ENCODE results near the gene FOXL1. TPM values are rescaled to one million over a fixed set of nuclear protein-coding genes. Genes with fewer than 3 reads are reported as not detected.

The FOXL1 gene
- total RNA-seq, 1 experiment from 2014 or later: 5.0 TPM

DNA sequence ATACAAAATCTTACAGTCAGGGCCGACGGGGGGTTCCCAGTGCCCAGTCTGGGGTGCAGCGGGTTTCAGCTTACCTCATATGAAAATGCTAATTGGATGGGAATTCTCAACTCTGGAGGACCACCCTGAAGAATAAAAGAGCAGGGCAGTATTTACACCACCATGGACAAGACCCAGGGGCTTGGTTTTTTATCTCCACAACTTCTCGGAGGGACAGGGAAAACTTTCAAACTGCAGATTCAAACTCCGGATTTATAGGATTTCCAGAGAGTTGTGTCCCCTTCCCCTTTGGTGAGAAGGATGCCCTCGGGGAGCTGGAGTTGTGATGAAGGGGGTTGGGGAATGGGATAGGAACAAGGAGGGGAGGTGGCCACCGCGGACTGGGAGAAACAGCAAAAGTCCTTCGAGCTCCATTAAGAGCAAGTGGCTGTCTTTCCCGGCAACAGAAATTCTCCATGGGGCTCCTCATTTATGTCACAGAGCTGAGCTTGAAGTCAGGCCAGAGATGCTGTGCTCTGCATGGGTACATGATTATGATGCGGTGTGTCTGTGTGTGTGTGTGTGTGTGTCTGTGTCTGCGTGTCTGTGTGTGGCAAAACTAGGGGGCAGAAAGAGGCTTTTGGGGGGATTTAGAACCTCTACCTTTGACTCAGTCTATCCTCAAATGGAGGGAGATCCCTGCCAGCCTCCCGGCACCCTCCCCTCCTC, 15.7 kb downstream of the FOXL1 start:
- in situ Hi-C loops (cut with HindIII; ENCODE audit: low pct_unique_long_range_greater_than_20kb, low sequenced_read_pairs): no loop called here
- no peak for DNase-seq (ENCODE audit: low read depth)

DNA sequence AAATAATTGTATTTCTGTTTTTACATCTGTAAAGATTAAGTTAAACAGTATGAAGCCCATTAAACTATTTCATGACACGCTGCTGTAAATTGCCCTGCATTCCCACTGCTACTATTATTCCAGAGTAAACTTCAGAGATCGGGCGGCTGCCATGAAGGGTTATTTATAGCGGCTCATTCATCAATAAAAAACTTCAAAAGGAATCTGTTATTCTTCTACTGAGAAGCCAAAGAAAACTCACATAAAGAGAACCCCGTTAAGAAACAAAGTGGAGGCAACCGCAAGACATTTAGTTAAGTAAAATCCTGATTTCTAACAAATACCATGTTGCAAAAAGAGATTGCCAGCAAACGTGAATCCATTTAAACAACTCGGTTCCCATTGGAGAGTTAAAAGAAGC, 16.4 kb downstream of the FOXL1 start:
- no peak for DNase-seq (ENCODE audit: low read depth)
- in situ Hi-C loops (cut with HindIII; ENCODE audit: low pct_unique_long_range_greater_than_20kb, low sequenced_read_pairs): no loop called here

DNA sequence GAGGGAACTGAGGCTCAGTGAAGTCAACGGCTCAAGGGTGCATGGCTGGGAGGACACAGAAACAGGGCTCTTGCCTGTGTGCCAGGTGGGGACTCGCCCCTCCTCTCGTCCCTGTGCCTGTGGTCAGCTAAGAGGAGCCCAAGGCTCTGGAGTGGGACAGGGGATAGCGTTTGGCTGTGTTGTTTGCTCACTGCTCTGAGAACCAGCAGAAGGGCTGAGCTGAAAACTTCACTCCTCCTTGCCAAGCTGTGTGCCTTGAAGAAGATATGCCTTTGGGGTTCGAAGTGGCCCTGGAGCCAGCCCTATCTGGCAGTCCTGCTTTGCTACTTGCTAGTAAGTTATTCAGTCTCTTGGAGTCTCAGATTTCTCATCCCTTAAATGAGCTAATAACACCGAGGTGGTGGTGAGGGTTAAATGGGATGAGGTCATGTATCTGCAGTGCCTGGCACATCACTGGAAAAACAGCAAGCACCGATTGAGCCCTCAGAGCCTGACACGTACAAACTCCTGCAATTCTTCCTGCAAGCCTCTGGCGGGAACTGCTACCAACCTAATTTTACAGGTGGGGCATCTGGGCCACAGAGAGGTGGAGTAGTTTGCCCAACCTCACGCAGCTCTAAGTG, 17.7 kb downstream of the FOXL1 start:
- in situ Hi-C loops (cut with HindIII; ENCODE audit: low pct_unique_long_range_greater_than_20kb, low sequenced_read_pairs): no loop called here
- no peak for DNase-seq (ENCODE audit: low read depth)

DNA sequence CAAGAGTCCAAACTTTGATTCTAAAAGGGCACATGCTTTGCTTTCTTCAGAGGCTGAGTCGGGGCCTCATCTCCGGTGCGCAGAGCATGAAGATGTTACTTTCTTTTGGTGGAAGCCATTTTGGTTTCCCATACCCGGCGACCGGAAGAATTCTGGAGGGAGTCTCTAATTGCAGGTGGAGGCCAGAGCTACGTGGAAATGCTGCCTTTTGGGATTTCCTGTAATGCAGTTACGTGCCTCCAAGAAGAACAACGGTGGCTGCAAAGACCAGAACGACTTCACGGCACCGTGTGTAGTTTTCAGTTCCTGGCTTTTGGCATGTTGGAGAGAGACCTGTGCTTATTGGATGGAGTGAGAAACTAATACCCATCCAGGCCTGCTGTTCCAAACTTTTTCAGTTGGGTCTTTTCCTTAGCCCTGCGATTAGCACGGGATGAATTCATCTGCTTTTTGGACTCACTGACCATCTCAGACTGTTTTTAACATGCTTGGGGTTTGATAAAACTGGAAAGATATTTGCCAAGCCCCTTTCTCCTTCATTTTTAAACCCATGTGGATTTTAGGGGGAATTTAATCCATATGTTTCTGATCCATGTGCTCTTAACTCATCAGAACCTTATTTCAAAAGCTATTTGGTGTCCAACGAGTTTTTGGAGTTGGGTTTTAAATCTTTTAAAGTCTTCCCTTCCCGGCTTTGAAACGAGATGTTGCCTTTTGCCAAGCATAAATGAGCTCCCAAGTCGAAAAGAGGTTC, 19.0 kb downstream of the FOXL1 start:
- in situ Hi-C loops (cut with HindIII; ENCODE audit: low pct_unique_long_range_greater_than_20kb, low sequenced_read_pairs): no loop called here
- no peak for DNase-seq (ENCODE audit: low read depth)

DNA sequence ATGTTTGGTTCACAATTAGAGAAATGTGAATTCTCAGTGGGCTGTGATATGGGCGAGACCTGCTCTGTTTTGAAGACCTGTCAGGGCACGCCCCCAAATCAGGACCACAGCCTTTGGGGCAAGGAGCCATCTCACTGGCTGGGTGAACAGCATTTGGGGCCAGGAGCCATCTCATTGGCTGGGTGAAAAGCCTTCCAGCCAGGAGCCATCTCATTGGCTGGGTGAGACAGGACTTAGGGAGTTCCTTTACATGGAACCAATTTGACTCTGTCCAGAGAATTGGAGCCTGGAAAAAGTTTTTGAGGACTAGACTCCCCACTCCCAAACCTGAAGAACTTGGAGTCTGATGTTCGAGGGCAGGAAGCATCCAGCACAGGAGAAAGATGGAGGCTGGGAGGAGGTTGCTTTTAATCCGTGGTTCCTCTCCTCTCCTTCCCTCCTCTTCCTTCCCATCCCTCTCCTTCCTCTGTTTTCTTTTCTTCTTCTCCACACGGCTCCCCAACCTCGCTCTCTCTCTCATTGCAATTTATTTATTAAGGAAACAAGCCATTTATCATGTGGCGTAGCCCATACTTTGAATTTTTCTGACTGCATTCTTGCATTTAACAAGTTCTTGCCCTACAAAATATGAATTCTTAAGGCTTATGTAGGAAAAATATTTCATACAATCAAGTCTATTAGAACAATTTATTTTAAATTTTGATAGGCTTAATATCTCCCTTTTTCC, 19.7 kb downstream of the FOXL1 start:
- no peak for DNase-seq (ENCODE audit: low read depth)
- in situ Hi-C loops (cut with HindIII; ENCODE audit: low pct_unique_long_range_greater_than_20kb, low sequenced_read_pairs): no loop called here

DNA sequence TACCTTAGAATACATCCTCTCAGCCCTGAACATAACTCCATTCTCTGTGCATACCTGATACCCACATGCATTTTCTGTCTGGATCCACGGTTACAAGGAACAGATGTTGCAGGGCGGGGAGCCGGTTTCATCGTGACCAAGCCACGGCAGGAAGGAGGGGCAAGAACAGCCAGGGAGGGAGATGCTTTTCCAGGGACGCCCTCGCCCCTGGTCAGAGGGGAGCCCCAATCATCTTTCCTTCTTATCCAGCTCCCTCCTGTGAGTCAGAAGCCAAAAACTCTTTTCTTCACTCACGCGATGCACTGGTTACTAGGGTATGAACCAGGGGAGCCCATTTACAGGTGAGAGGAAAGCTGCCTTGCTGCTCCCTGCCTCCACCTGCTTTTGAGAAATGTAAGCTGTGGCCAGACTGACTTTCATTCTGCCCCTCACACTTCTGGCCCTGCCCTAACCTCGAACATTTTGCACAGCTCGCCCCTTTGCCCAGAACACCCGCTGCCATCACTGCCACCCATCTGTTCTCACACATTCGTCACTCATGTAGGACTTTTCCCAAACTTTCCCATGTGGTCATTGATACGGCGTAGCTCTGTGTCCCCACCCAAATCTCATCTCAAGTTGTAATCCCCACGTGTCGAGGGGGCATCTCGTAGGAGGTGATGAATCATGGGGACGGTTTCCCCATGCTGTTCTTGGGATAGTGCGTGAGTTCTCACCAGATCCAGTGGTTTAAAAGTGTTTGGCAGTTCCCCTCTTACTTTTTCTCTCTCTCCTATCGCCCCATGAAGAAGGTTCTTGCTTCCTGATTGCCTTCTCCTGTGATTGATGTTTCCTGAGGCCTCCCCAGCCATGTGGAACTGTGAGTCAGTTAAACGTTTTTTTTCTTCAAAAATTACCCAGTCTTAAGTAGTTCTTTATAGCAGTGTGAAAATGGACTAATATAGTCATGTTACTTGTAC, 20.5 kb downstream of the FOXL1 start:
- DNase-seq (ENCODE audit: low read depth): no peak
- in situ Hi-C loops (cut with HindIII; ENCODE audit: low pct_unique_long_range_greater_than_20kb, low sequenced_read_pairs): no loop called here

DNA sequence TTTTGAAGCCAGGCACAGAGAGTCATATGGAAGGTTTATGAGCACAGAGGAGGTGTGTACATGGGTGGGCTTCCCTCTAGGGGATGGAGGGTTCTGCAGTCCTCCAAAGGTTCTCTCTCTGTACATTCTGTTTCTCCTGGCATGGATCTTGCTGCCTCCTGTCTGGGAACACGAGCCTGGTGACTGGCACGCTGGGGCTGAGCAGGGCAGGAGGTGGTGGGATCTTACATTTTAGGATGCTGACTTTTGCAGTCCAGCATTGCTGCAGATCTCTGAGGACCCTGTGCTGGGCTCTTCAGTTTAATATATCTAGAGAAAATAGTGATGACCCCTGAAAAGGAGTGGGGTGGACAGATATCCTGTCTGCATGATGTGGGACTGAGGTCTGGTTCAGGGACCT, 23.0 kb downstream of the FOXL1 start:
- in situ Hi-C loops (cut with HindIII; ENCODE audit: low pct_unique_long_range_greater_than_20kb, low sequenced_read_pairs): no loop called here
- DNase-seq (ENCODE audit: low read depth): no peak

DNA sequence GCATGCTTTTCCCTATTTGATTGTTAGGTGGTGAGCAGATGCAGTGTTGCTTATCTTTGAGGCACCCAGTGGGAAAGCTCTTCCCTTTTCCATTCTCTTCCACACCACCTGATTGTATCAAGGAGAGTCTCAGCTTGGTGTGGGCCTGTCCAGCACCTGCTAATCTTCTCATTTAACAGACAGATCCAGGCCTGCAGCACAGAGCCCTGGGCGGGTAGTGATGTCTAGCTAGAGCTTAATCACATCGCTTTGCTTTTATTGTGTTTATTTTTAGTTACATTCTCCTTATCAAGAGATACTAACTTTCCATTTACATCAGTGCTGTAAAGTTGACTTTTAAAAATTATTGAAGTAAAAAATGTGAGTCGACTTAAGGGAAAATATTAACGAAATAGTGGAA, 24.2 kb downstream of the FOXL1 start:
- in situ Hi-C loops (cut with HindIII; ENCODE audit: low pct_unique_long_range_greater_than_20kb, low sequenced_read_pairs): no loop called here
- no peak for DNase-seq (ENCODE audit: low read depth)

DNA sequence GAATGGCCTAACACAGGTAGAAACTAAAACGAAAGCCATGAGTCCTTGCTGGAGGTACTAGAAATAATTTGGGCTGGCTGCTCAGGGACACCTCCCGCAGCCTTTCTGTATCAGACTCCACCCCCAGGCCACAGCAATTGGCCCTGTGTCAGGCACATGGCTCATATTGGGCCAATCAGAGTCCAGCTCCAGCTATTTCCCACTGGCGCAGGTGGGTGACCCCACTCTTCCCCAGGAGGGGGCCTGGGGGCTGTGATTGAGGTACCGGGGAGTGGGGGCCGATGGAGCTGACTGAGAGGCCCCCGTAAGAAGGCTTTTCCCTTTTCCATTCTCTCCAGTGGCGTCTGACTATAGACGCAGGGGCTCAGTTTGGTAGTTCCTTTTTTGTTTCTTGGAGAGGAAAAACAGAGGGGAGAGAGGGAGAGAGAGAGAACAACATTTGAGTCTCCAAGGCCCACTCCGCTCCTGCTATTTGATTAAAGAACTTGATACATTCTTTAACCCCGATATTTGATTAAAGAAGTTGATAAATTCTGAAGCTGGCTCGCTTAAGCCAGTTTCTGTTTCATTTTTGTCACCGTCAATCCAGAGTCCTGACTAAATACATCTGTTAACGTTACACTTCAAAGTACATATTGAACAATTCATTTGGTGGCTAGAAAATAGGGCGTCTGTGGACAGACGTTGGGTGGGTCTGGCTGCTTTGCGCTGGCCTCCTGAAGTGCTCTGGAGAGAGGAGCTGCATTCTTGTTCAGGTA, 26.3 kb downstream of the FOXL1 start:
- in situ Hi-C loops (cut with HindIII; ENCODE audit: low pct_unique_long_range_greater_than_20kb, low sequenced_read_pairs): no loop called here

DNA sequence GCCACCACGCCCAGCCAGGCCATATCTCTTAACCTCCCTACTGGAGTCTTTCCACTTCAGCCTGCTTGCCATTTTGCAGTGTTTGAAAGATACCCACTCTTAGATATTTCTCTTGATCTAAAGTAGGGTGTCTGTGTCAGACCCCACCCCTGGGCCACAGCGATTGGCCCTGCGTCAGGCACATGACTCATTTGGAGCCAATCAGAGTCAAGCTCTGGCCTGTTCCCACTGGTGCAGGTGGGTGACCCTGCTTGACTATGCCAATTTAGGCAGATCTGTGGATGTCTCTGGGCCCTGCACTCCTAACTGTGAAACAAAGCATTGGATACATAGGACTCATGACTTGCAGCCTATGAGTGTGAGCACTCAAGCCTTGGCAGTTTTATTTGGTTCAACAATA, 27.6 kb downstream of the FOXL1 start:
- in situ Hi-C loops (cut with HindIII; ENCODE audit: low pct_unique_long_range_greater_than_20kb, low sequenced_read_pairs): no loop called here

More for the DNA sequence above, 26.3 kb downstream of the FOXL1 start:
- no peak for DNase-seq (ENCODE audit: low read depth)

DNA sequence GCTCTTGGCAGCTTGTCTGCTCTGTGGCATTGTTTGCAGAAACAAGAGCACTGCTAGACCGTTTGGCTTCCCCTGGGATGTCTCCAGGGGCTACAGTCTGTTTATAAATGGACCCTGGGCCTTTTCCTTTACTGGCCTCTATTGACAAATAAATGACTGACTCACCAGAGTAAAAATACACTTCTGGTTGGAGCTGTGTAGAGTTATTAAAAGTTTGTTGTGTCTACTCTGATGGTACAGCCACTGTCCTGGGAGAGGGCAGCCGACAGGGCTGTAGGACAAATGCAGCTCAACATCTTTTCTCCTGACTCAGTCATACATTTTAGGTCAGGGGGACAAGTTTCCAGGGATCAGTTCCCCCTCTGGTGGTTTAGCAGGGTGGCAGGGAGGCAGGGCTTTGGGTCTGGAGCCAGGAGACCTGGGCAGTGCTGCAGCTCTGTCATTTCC, 30.0 kb downstream of the FOXL1 start:
- no peak for DNase-seq (ENCODE audit: low read depth)

More for the DNA sequence above, 27.6 kb downstream of the FOXL1 start:
- DNase-seq (ENCODE audit: low read depth): no peak

DNA sequence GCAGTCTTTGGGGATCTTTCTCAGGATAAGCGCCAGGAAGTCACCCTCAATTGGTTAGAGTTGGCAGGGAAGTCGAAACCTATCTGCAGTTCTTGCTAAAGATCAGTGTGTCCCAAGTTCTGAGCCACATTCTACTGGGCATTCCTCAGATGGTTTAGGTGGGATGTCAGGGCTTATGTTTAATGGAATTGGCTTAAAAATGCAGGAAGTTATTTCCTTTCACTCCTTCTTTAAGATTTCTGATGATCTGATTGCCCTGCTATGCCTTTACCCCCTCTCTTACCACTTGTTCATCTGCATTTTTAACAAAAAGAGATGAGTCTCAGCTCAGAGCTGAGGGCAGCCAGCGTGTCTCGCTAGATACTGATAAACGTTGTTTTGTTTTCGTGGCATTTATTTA, 30.8 kb downstream of the FOXL1 start:
- in situ Hi-C loops (cut with HindIII; ENCODE audit: low pct_unique_long_range_greater_than_20kb, low sequenced_read_pairs): no loop called here

More for the DNA sequence above, 30.0 kb downstream of the FOXL1 start:
- in situ Hi-C loops (cut with HindIII; ENCODE audit: low pct_unique_long_range_greater_than_20kb, low sequenced_read_pairs): no loop called here

DNA sequence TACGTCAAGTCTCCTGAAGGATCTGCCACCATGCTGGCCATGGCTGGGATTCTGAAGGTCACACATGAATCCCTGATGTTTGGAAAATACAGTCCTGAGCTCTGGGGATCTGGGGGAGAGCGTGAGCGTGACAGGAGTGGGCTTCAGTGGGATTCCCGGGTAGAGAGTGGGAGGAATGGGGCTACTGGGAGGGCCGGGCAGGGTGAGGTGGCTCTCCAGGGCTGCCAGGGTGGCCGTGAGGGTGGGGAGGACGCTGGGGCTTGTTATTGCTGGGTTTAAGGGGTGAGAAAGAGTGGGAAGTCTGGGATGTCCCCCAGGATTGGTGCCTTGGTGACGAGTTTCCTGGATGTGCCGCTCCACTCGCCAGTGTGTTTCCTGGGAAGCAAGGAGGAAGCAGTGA, 31.3 kb downstream of the FOXL1 start:
- in situ Hi-C loops (cut with HindIII; ENCODE audit: low pct_unique_long_range_greater_than_20kb, low sequenced_read_pairs): no loop called here
- no peak for DNase-seq (ENCODE audit: low read depth)

More for the DNA sequence above, 30.8 kb downstream of the FOXL1 start:
- peak; percentile 33 for DNase-seq (ENCODE audit: low read depth)

DNA sequence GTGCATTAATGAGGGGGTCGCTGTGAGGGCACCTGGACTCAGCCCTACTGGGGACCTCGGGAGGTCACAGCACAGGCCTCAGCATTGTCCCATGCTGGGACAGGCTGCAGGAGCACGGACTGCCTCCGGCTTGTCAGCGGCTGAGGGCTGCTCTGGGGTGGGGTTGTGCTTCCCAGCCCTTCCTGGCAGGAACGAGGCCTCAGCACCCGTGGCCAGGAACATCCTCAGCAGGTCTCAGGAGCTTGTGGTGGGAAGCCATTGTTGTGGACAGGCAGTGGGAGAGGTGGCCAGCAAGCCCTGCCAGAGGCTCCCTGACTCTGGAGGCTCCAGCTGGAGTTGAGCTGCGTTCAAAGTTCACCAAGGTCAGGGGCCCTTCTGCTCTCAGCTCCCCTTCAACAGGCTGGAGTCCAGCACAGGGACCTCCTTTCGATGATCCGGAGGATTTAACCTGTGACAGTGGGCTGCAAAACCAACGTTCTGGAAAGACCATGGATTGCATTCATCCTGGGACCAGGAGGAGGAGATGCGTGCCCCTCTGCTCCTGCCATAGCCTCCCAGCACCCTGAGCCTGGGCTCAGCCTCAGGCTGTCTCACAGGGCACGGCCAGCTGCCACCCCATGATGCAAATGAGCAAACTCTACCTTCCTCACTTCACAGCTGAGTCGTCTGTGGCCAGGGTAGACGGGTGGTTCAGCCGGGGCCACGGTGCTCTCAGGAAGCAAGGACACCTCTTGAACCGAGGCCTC, 32.6 kb downstream of the FOXL1 start:
- no peak for DNase-seq (ENCODE audit: low read depth)
- in situ Hi-C loops (cut with HindIII; ENCODE audit: low pct_unique_long_range_greater_than_20kb, low sequenced_read_pairs): no loop called here

DNA sequence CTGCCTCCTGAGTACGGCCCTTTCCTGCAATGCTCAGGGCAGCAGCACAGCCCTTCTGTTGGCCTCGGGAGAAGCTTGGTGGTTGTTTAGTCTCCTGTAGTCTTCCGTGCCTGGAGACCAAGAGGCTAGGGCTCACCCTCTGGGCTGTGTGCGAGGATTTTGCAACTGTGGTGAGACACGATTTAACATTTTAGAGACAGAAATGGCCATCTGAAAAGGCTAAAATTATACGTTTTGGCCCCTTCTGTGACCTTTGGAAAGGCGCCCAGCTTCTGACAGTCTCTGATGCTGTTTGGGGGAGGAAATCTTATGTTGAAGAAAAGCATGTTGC, 33.1 kb downstream of the FOXL1 start:
- in situ Hi-C loops (cut with HindIII; ENCODE audit: low pct_unique_long_range_greater_than_20kb, low sequenced_read_pairs): no loop called here

DNA sequence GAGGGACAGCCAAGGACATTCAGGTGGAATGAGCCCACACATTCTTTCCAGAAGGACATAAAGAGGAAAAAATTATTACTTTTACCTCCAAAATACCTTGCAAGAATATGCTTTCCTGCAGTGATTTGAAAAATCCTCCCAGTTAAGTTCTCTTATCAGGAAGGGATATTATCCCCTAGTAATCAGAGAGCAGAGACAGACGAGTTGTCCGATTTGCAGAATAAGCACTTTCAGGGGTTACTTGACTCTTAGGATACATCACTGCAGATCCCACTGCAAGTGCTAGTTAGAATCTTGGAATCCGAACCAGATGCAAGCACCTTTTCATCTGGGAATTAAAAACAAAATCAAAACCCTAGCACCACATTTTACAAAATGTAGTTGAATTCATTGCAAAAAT, 33.6 kb downstream of the FOXL1 start:
- in situ Hi-C loops (cut with HindIII; ENCODE audit: low pct_unique_long_range_greater_than_20kb, low sequenced_read_pairs): no loop called here
- no peak for DNase-seq (ENCODE audit: low read depth)

More for the DNA sequence above, 33.1 kb downstream of the FOXL1 start:
- DNase-seq (ENCODE audit: low read depth): no peak
